Muscle layer of colon (tissue), 2 donors: Measurements from ENCODE around the gene ZNF280B.
"Not testable (repeated sequence)": the region's sequence is repeated elsewhere in the genome, so short reads cannot be mapped to it uniquely, and the experiment has no call there.

Experiments
- H3K27ac ChIP-seq: one replicate; pipeline ENCODE4 v1.7.0; 2013; ENCODE audit warnings: low read depth, mild to moderate bottlenecking, low read length, moderate library complexity
- H3K27me3 ChIP-seq, 2 donors: one replicate each; pipeline ENCODE4 v1.7.0; 2013; ENCODE audit warnings: low read length in 2 of 2, mild to moderate bottlenecking in 2 of 2; ENCODE audit not compliant: insufficient read depth in 2 of 2, control insufficient read depth in 1 of 2
- H3K36me3 ChIP-seq: one replicate; pipeline ENCODE4 v1.7.0; 2013; ENCODE audit warnings: mild to moderate bottlenecking, low read length; ENCODE audit not compliant: insufficient read depth
- H3K4me1 ChIP-seq: one replicate; pipeline ENCODE4 v1.7.0; 2013; ENCODE audit warnings: mild to moderate bottlenecking, low read length; ENCODE audit not compliant: insufficient read depth
- H3K4me3 ChIP-seq, 2 donors: one replicate each; pipeline ENCODE4 v1.7.0; 2013; ENCODE audit warnings: low read length in 2 of 2, low read depth in 1 of 2, mild to moderate bottlenecking in 1 of 2, moderate library complexity in 1 of 2
- H3K9ac ChIP-seq: one replicate; pipeline ENCODE4 v1.7.0; 2013; ENCODE audit warnings: low read length
- H3K9me3 ChIP-seq: one replicate; pipeline ENCODE4 v1.7.0; 2013; ENCODE audit warnings: mild to moderate bottlenecking, low read length
- donor health status: abdominal sarcoma.
- donor health status: Adenocarcinoma of cecum.

ZNF280B gene

DNA sequence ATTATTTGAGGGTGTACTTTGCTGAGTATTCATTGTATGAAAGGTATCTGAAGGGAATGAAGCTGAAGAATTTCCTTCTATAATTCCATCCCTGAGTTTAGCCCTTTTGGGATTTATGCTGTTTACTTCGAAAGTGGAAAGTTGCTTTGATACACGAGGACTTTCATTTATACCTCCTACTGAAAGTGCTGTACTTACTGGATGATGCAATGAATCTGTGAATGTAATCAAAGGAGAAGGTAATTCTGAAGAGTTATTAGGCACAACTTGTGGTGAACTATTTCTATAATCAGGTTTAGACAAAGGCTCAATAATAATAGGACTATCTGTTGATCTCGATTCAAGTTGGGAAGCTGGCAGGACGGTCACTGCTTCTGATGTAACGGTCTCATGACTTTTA is 19.8 kb downstream of the ZNF280B start:
- Histone ChIP-seq H3K4me1 (no peaks in the 10 kb centered on the region), H3K27me3 (no peaks in the 10 kb centered on the region), H3K9ac (no peak overlapping the region), H3K27ac (no peak overlapping the region), H3K36me3 (no peaks in the 10 kb centered on the region), H3K9me3 (no peaks in the 10 kb centered on the region), H3K4me3 (no peak overlapping the region)

DNA sequence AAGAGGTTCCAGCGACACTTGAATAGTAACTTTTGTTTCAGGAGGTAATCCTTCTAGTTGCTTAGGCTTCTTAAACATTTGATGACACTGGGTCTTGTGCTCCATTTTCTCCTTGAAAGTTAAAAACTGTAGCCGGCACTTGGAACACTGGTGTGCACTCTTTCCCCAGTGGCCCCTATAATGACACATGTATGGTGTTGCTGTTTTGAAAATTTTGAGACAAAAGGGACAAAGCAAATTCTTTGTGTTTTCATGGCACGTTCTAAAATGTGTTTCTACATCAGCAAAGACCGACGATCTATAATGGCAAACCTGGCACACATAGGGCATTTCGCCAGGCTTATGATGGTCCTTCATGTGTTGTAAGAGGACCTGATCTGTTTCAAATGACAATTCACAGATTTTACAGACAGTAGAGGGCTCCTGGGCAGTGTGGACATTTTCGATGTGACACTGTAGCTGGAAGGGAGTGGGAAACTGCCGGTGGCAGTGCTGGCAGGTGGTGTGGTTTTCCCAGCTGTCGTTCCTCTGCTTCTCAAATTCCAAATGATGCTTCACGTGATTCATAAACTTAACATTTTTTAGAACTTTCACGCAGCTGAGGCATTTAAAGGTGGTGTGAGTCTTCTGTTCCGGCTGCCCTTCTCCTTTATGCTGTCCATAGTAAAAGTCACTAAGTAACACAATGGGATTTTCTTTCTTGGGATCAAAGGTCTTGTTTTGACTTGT is 20.5 kb downstream of the ZNF280B start:
- Histone ChIP-seq H3K9me3 (no peaks in the 10 kb centered on the region), H3K27me3 (no peaks in the 10 kb centered on the region), H3K4me3 (no peak overlapping the region), H3K27ac (no peak overlapping the region), H3K9ac (no peak overlapping the region), H3K4me1 (no peaks in the 10 kb centered on the region), H3K36me3 (no peaks in the 10 kb centered on the region)

DNA sequence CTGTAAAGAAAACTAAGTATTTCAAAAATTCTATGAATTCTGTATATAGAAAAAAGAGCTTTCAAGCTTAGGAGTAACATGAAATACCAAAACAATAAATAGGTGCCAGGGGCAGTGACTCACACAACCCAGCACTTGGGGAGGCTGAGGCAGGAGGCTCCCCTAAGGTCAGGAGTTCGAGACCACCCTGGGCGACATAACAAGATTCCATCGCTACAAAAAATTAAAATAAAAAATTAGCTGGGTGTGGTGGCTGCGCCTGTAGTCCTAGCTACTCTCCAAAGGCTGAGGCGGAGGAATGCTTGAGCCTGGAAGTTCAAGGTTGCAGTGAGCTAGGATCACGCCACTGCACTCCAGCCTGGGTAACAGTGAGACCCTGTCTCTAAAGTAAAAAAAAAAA is 21.5 kb downstream of the ZNF280B start:
- no peak overlapping the region for H3K4me3 ChIP-seq
- no peaks in the 10 kb centered on the region for H3K4me1 ChIP-seq
- no peak overlapping the region for H3K27ac ChIP-seq
- no peaks in the 10 kb centered on the region for H3K9me3 ChIP-seq
- H3K27me3 ChIP-seq = no peaks in the 10 kb centered on the region
- no peak overlapping the region for H3K9ac ChIP-seq
- H3K36me3 ChIP-seq = no peaks in the 10 kb centered on the region

DNA sequence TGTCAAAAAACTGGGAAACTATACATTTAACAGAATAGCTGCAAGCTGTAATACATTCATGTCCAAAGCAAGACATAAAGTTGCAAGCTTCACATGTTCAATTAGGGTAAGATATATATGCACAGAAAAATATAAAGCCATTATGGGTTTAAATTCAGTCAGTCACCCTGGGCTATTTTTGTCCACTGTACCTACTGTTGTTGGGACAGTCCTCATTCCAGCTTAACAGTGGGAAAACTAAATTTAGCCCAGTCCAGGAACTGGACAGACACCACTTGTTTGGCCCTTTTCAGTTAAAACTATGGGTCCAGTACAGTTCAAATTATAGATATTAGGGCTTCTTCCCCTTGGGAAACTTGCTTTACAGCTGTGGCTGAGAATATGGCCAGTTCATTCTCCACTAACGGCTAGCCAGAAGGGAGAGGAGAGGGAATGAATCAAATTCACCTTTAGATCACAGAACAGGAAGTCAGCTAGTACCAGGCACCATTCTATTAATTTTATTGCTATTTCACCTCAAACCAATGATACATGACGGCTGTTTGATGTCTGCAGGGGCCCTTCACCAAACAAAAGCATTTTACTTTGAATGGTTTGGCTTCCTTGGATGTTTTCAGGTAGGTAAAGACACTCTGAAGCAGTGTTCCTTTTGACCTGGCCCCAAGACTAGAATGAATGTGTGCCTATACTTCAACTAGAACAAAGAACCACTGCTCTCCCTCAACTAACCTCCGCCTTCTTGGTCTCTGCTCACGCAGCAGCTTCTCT is 22.2 kb downstream of the ZNF280B start:
- H3K4me1 ChIP-seq = no peaks in the 10 kb centered on the region
- H3K27me3 ChIP-seq = no peaks in the 10 kb centered on the region
- H3K9me3 ChIP-seq = no peaks in the 10 kb centered on the region
- H3K27ac ChIP-seq = no peak overlapping the region
- H3K36me3 ChIP-seq = no peaks in the 10 kb centered on the region
- H3K4me3 ChIP-seq = no peak overlapping the region
- H3K9ac ChIP-seq = no peak overlapping the region

DNA sequence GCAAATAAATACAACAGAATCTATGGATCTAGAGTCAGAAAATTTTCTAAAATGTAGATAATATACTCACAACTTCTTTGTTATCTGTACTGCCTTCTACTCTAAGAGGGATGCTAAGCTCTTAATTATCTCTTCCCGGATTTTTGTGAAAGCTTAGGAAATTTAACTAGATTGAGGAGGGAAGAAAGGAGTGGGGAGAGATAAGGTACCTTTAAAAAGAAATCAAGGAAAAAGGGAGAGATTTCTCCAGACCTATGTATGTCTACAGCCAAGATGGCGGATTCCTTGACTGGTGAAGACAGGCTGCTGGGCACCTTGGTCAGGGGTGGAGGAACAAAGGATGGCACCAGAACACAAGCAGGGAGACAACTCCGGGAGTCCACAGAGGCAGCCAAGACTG is 23.0 kb downstream of the ZNF280B start:
- H3K27ac ChIP-seq = no peak overlapping the region
- H3K27me3 ChIP-seq = no peaks in the 10 kb centered on the region
- H3K4me3 ChIP-seq = no peak overlapping the region
- no peak overlapping the region for H3K9ac ChIP-seq
- no peaks in the 10 kb centered on the region for H3K36me3 ChIP-seq
- no peaks in the 10 kb centered on the region for H3K9me3 ChIP-seq
- H3K4me1 ChIP-seq = no peaks in the 10 kb centered on the region

DNA sequence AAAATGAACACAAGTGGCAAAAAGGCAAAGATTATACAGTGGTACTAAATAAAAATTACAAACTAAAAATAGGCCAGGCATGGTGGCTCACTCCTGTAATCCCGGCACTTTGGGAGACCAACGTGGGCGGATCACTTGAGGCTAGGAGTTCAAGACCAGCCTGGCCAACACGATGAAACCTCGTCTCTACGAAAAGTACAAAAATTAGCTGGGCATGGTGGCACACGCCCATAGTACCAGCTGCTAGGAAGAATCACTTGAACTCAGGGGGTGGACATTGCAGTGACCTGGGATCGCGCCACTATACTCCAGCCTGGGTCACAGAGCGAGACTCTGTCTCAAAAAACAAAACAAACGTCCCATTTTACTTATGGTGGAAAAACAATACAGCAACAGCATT is 24.5 kb downstream of the ZNF280B start:
- no peak overlapping the region for H3K9ac ChIP-seq
- H3K27me3 ChIP-seq = no peaks in the 10 kb centered on the region
- H3K4me3 ChIP-seq = no peak overlapping the region
- no peaks in the 10 kb centered on the region for H3K36me3 ChIP-seq
- H3K27ac ChIP-seq = no peak overlapping the region
- no peaks in the 10 kb centered on the region for H3K9me3 ChIP-seq
- H3K4me1 ChIP-seq = no peaks in the 10 kb centered on the region

DNA sequence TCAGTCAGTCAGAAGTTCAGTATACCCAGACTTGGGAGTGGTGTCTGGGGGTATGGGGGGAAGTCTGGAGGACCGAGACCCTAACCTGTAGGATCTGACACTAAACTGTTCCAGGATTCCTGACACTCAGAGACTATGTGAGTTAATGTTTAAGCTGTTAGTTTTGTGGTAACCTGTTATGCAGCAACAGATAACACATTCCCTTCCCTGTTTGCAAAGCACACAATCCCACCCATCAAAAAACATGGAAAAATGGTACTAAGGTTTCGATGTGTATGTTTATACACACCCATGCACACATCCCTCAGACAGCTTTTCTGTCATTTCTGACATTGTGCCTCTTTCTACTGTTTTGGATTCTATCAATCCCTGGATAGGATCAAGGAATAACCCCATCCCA is 27.6 kb downstream of the ZNF280B start:
- Histone ChIP-seq H3K27me3 (no peaks in the 10 kb centered on the region), H3K9ac (no peak overlapping the region), H3K9me3 (no peaks in the 10 kb centered on the region), H3K27ac (no peak overlapping the region), H3K36me3 (no peaks in the 10 kb centered on the region), H3K4me1 (no peaks in the 10 kb centered on the region), H3K4me3 (no peak overlapping the region)

- no peaks in the 10 kb centered on the region for H3K27me3 ChIP-seq
- no peaks in the 10 kb centered on the region for H3K4me1 ChIP-seq
- no peak overlapping the region for H3K27ac ChIP-seq
- H3K9ac ChIP-seq = no peak overlapping the region
- H3K9me3 ChIP-seq = no peaks in the 10 kb centered on the region
- H3K36me3 ChIP-seq = no peaks in the 10 kb centered on the region
- H3K4me3 ChIP-seq = no peak overlapping the region
Observed at GRCh38 chr22:22479999-22480532, 28.5 kb downstream of the ZNF280B start.

- H3K9ac ChIP-seq = no peak overlapping the region
- H3K4me3 ChIP-seq = no peak overlapping the region
- H3K27me3 ChIP-seq = no peaks in the 10 kb centered on the region
- no peaks in the 10 kb centered on the region for H3K9me3 ChIP-seq
- H3K4me1 ChIP-seq = no peaks in the 10 kb centered on the region
- no peaks in the 10 kb centered on the region for H3K36me3 ChIP-seq
- H3K27ac ChIP-seq = no peak overlapping the region
Observed at GRCh38 chr22:22479116-22479515, 29.4 kb downstream of the ZNF280B start.

- H3K9ac ChIP-seq = no peak overlapping the region
- no peaks in the 10 kb centered on the region for H3K27me3 ChIP-seq
- H3K9me3 ChIP-seq = no peaks in the 10 kb centered on the region
- no peak overlapping the region for H3K27ac ChIP-seq
- H3K4me1 ChIP-seq = no peaks in the 10 kb centered on the region
- no peaks in the 10 kb centered on the region for H3K36me3 ChIP-seq
- no peak overlapping the region for H3K4me3 ChIP-seq
Observed at GRCh38 chr22:22478470-22478869, 30.1 kb downstream of the ZNF280B start.

DNA sequence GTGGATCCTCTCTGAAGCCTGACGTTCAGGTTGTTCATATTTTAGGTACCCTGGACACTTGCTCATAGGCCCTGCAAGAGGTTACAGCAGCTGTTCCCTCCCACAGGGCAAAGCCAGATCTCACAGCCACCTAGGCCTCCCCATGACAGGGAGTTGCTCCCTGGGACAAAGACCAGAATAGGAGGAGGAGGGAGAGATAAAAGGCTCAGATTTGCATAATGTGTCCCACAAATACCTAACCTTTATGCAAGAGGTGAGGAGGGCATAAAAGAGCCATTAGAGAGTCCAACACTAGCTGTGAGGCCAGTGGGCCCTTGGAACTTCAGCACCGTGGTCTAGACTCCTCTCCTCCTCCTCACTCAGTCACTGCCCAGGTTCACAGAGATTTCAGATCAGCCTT is 33.8 kb downstream of the ZNF280B start:
- no peaks in the 10 kb centered on the region for H3K36me3 ChIP-seq
- H3K4me3 ChIP-seq = no peak overlapping the region
- no peaks in the 10 kb centered on the region for H3K4me1 ChIP-seq
- no peak overlapping the region for H3K27ac ChIP-seq
- H3K9ac ChIP-seq = no peak overlapping the region
- H3K9me3 ChIP-seq = no peaks in the 10 kb centered on the region
- H3K27me3 ChIP-seq = no peaks in the 10 kb centered on the region

DNA sequence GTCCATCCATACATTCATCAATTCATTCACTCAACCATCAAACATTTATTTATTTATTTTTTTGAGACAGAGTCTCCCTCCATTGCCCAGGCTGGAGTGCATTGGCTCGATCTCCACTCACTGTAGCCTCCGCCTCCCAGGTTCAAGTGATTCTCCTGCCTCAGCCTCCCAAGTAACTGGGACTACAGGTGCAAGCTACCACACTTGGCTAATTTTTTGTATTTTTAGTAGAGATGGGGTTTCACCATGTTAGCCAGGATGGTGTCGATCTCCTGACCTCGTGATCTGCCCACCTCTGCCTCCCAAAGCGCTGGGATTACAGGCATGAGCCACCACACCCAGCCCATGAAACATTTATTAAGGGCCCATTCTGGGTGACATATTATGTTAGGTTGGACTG is 37.4 kb downstream of the ZNF280B start:
- not testable (repeated sequence) for H3K27ac ChIP-seq, H3K4me3 ChIP-seq, H3K9me3 ChIP-seq, H3K9ac ChIP-seq, H3K27me3 ChIP-seq, H3K4me1 ChIP-seq, H3K36me3 ChIP-seq
